ENCODE results near the gene SEMA3D. TPM values are rescaled to one million over a fixed set of nuclear protein-coding genes. Genes with fewer than 3 reads are reported as not detected.

The SEMA3D gene
- total RNA-seq, 1 experiment from 2014 or later = 4.8 TPM

- H4K20me1 ChIP-seq (ENCODE audit: insufficient read depth) = no peaks in the 10 kb centered on the region
- TF ChIP-seq CTCF (conservative IDR thresholded peaks at IDR 0.05) = no peak
- no peak for TF ChIP-seq EZH2 (IDR thresholded peaks at IDR 0.05; ENCODE audit: low read depth)
- POLR2A ChIA-PET (ENCODE audit: unreplicated experiment) = no interaction called here
- no peak for DNase-seq
- H3K4me3 ChIP-seq = no peak overlapping the region
- H2AFZ ChIP-seq = no peak overlapping the region
- no peaks in the 10 kb centered on the region for H3F3A ChIP-seq (ENCODE audit: insufficient read depth, low read depth)
- H3K79me2 ChIP-seq (ENCODE audit: low read depth) = no peaks in the 10 kb centered on the region
- no peaks in the 10 kb centered on the region for H3K27me3 ChIP-seq (ENCODE audit: insufficient read depth, low read depth)
- no peak overlapping the region for H3K27ac ChIP-seq
- H3K9me3 ChIP-seq (ENCODE audit: insufficient read depth, low read depth) = no peaks in the 10 kb centered on the region
- no peaks in the 10 kb centered on the region for H3K4me1 ChIP-seq (replicated peaks; ENCODE audit: insufficient read depth)
- no TSS peak for BruUV-seq (replicated peaks)
- H3K36me3 ChIP-seq (ENCODE audit: low read depth) = no peaks in the 10 kb centered on the region
- CTCF ChIA-PET = no interaction called here
- no peak overlapping the region for H3K4me2 ChIP-seq
- intact Hi-C loops (cut with micrococcal nuclease; ENCODE audit: unreplicated experiment) = no loop called here
- no peaks in the 10 kb centered on the region for H3K9me2 ChIP-seq (ENCODE audit: insufficient read depth)
Observed at GRCh38 chr7:85079434-85079833, 107.4 kb downstream of the SEMA3D start.

GRCh38 chr7:85078181-85078580, 108.7 kb downstream of the SEMA3D start:
- intact Hi-C loops (cut with micrococcal nuclease; ENCODE audit: unreplicated experiment) = no loop called here
- Histone ChIP-seq H3K27ac (no peak overlapping the region), H3K4me1 (replicated peaks; ENCODE audit: insufficient read depth) (no peaks in the 10 kb centered on the region), H4K20me1 (ENCODE audit: insufficient read depth) (no peaks in the 10 kb centered on the region), H3K36me3 (ENCODE audit: low read depth) (no peaks in the 10 kb centered on the region), H3K9me3 (ENCODE audit: insufficient read depth, low read depth) (no peaks in the 10 kb centered on the region), H3K27me3 (ENCODE audit: insufficient read depth, low read depth) (no peaks in the 10 kb centered on the region), H2AFZ (no peak overlapping the region), H3K9me2 (ENCODE audit: insufficient read depth) (no peaks in the 10 kb centered on the region), H3K79me2 (ENCODE audit: low read depth) (no peaks in the 10 kb centered on the region), H3F3A (ENCODE audit: insufficient read depth, low read depth) (no peaks in the 10 kb centered on the region), H3K4me2 (no peak overlapping the region), H3K4me3 (no peak overlapping the region)
- TF ChIP-seq CTCF (conservative IDR thresholded peaks at IDR 0.05) (no peak), EZH2 (IDR thresholded peaks at IDR 0.05; ENCODE audit: low read depth) (no peak)
- no peak for DNase-seq
- ChIA-PET CTCF (no interaction called here), POLR2A (ENCODE audit: unreplicated experiment) (no interaction called here)
- no TSS peak for BruUV-seq (replicated peaks)

- no peaks in the 10 kb centered on the region for H3K9me3 ChIP-seq (ENCODE audit: insufficient read depth, low read depth)
- H2AFZ ChIP-seq = no peak overlapping the region
- no peaks in the 10 kb centered on the region for H4K20me1 ChIP-seq (ENCODE audit: insufficient read depth)
- intact Hi-C loops (cut with micrococcal nuclease; ENCODE audit: unreplicated experiment) = no loop called here
- ChIA-PET CTCF (no interaction called here), POLR2A (ENCODE audit: unreplicated experiment) (no interaction called here)
- H3K9me2 ChIP-seq (ENCODE audit: insufficient read depth) = no peaks in the 10 kb centered on the region
- no peak overlapping the region for H3K27ac ChIP-seq
- H3K36me3 ChIP-seq (ENCODE audit: low read depth) = no peaks in the 10 kb centered on the region
- no peak overlapping the region for H3K4me2 ChIP-seq
- H3K79me2 ChIP-seq (ENCODE audit: low read depth) = no peaks in the 10 kb centered on the region
- H3F3A ChIP-seq (ENCODE audit: insufficient read depth, low read depth) = no peaks in the 10 kb centered on the region
- H3K27me3 ChIP-seq (ENCODE audit: insufficient read depth, low read depth) = no peaks in the 10 kb centered on the region
- BruUV-seq (replicated peaks) = no TSS peak
- no peaks in the 10 kb centered on the region for H3K4me1 ChIP-seq (replicated peaks; ENCODE audit: insufficient read depth)
- no peak for TF ChIP-seq CTCF (conservative IDR thresholded peaks at IDR 0.05)
- no peak overlapping the region for H3K4me3 ChIP-seq
- no peak for DNase-seq
Observed at GRCh38 chr7:85075864-85076263, 111.0 kb downstream of the SEMA3D start.
